Uterus (tissue), 4 donors: ENCODE results near the gene UNC119. TPM values are rescaled to one million over a fixed set of nuclear protein-coding genes. Genes with fewer than 3 reads are reported as not detected.

Experiments
- DNase-seq, 2 donors: peaks; one replicate each; pipeline ENCODE4 v3.0.0-alpha.2; 2019 to 2020
- H3K27ac ChIP-seq, 2 donors: fragments of 200-600 bp; sonication (generic); 1 replicate in 1 of 2; 2 replicates in 1 of 2; pipeline ENCODE4 v1.5.1; 2016 to 2018
- H3K27me3 ChIP-seq, 2 donors: fragments of 200-600 bp; sonication (generic); one replicate each; pipeline ENCODE4 v1.5.1; 2018 to 2019; ENCODE audit warnings: control low read depth in 1 of 2
- H3K36me3 ChIP-seq, 2 donors: fragments of 200-600 bp; sonication (generic); one replicate each; pipeline ENCODE4 v1.5.1; 2019; ENCODE audit warnings: control low read depth in 1 of 2
- H3K4me1 ChIP-seq, 2 donors: fragments of 200-600 bp; sonication (generic); one replicate each; pipeline ENCODE4 v1.5.1; 2018 to 2019; ENCODE audit warnings: control low read depth in 1 of 2
- H3K4me3 ChIP-seq, 2 donors: fragments of 200-600 bp; sonication (generic); 1 replicate in 1 of 2; 2 replicates in 1 of 2; pipeline ENCODE4 v1.5.1; 2018 to 2019; ENCODE audit warnings: mild to moderate bottlenecking in 1 of 2
- H3K9me3 ChIP-seq, 2 donors: fragments of 200-600 bp; sonication (generic); one replicate each; pipeline ENCODE4 v1.5.1; 2019; ENCODE audit warnings: control low read depth in 1 of 2
- POLR2A ChIP-seq, 2 donors: fragments of 450-650 bp; IDR thresholded peaks; one replicate each; pipeline ENCODE4 v1.6.1; 2016; ENCODE audit warnings: antibody characterized with exemption in 2 of 2, mild to moderate bottlenecking in 1 of 2, moderate library complexity in 1 of 2
- intact Hi-C: fragments of 100-400 bp; cut with DNase I; formaldehyde crosslinking; loops from one replicate; pipeline ENCODE4 v1.15.1; 2023; ENCODE audit warnings: low total_unique reads
- total RNA-seq, 4 donors: library from RNA; depleted of rRNA in 3 of 4; stranded (reverse); fragments of >200 nt in 3 of 4; gene quantifications; one replicate each; pipeline versions ENCODE4 v1.1.0 to v1.2.4, GENCODE V29; 2014 to 2023
- TF ChIP-seq, protein P1 (sequence below), 4 experiments: fragments of 200-600 bp in 2 of 4; fragments of 450-650 bp in 2 of 4; sonication (generic) in 2 of 4; IDR thresholded peaks; one replicate each; pipeline ENCODE4 v1.5.1; 2016 to 2019; ENCODE audit warnings: antibody characterized with exemption in 4 of 4, mild to moderate bottlenecking in 2 of 4, moderate library complexity in 1 of 4
- donor health status: DM: yes; HTN: yes; CAD: no.

The UNC119 gene
- total RNA-seq, 4 donors from 2014 or later: 4.1 to 28.5 (median 21.6) TPM

- H3K36me3 ChIP-seq: no peaks in the 10 kb centered on the region
- H3K27ac ChIP-seq: peak overlapping the region; percentile 76 to 88
- no peak for DNase-seq
- peaks cover 4 to 10% of the 10 kb centered on the region in 2 donors for H3K4me1 ChIP-seq
- H3K9me3 ChIP-seq: no peaks in the 10 kb centered on the region
- no peaks in the 10 kb centered on the region for H3K27me3 ChIP-seq
- H3K4me3 ChIP-seq: peak overlapping the region in 1 of 2 donors; percentile 81
- intact Hi-C loops: no loop called here
- TF ChIP-seq POLR2A (IDR thresholded peaks at IDR 0.05): no peak
- TF ChIP-seq, protein P1, sequence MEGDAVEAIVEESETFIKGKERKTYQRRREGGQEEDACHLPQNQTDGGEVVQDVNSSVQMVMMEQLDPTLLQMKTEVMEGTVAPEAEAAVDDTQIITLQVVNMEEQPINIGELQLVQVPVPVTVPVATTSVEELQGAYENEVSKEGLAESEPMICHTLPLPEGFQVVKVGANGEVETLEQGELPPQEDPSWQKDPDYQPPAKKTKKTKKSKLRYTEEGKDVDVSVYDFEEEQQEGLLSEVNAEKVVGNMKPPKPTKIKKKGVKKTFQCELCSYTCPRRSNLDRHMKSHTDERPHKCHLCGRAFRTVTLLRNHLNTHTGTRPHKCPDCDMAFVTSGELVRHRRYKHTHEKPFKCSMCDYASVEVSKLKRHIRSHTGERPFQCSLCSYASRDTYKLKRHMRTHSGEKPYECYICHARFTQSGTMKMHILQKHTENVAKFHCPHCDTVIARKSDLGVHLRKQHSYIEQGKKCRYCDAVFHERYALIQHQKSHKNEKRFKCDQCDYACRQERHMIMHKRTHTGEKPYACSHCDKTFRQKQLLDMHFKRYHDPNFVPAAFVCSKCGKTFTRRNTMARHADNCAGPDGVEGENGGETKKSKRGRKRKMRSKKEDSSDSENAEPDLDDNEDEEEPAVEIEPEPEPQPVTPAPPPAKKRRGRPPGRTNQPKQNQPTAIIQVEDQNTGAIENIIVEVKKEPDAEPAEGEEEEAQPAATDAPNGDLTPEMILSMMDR (IDR thresholded peaks at IDR 0.05): no peak
Observed at GRCh38 chr17:28572259-28573039, 20.0 kb upstream of the UNC119 start.

- H3K4me1 ChIP-seq: peaks cover 4 to 6% of the 10 kb centered on the region in 2 donors
- intact Hi-C loops: no loop called here
- H3K9me3 ChIP-seq: no peaks in the 10 kb centered on the region
- H3K27ac ChIP-seq: peak within 1 kb of the TSS; percentile 76 to 88
- no peaks in the 10 kb centered on the region for H3K36me3 ChIP-seq
- peak; percentile 91 for DNase-seq
- peak within 1 kb of the TSS; percentile 81 to 83 for H3K4me3 ChIP-seq
- TF ChIP-seq POLR2A (IDR thresholded peaks at IDR 0.05): peak; percentile 71 to 80
- TF ChIP-seq, protein P1 (IDR thresholded peaks at IDR 0.05): no peak
- H3K27me3 ChIP-seq: no peaks in the 10 kb centered on the region
Observed at GRCh38 chr17:28571361-28572122, 19.1 kb upstream of the UNC119 start, which contains the start of gene PIGS. Gene PIGS, minus strand, starts transcription at chr17:28571524. Its CDS starts 28 bp downstream, at chr17:28571496.

DNA sequence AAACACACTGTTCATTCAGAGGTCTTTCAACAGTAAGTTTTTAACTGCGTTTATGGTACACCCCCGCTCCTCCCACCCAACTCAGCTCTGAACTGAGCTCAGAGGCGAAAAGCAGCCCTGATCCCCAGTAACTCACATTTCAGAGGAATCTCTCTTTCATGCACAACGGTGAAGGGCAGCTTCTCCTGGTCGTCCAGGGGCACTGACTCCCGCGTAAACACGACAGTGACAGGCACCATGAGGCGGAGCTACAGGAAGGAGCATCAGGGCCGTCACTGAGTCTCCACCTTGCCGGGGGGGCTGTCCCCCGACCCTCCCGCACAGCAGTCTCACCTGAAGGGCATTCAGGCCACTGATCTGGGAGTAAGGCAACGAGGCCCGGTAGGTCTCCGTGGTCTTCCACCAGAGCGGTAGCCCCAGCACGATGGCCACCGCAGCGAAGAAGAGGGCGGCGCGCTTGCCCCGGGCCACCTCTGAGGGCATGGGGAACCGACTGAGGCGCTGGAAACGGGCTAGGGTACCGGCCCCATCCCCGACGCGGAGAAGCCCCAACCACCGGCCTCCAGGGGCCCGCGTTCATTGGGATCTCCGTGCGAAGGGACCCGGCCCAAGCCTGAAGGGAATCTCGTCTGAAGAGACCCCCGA is 18.4 kb upstream of the UNC119 start:
- Histone ChIP-seq H3K9me3 (no peaks in the 10 kb centered on the region), H3K27ac (peak overlapping the region; percentile 74 to 88), H3K4me3 (peak overlapping the region; percentile 81 to 83), H3K4me1 (peaks cover 4 to 6% of the 10 kb centered on the region in 2 donors), H3K36me3 (no peaks in the 10 kb centered on the region), H3K27me3 (no peaks in the 10 kb centered on the region)
- no peak for DNase-seq
- intact Hi-C loops: no loop called here
- TF ChIP-seq, protein P1 (IDR thresholded peaks at IDR 0.05): no peak
- TF ChIP-seq POLR2A (IDR thresholded peaks at IDR 0.05): no peak

DNA sequence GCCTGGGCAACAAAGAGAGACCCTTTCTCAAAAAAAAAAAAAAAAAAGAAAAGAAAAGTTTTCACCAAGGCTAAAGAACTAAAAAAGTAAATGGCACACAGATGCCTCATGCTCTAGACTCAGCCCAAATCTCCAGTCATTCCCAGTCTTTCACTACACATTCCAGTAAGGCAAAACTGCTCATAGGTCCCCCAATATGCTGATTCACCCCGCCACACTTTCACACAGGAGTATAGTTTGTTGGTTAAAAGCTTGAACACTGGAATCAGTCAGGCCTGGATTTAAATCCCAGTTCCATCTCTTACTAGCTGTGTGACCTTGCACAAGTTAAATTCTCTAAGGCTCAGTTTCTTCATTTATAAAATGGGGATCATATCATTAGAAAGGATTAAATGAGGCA is 17.0 kb upstream of the UNC119 start:
- TF ChIP-seq, protein P1 (IDR thresholded peaks at IDR 0.05): no peak
- no peak for TF ChIP-seq POLR2A (IDR thresholded peaks at IDR 0.05)
- Histone ChIP-seq H3K27ac (no peak overlapping the region), H3K9me3 (no peaks in the 10 kb centered on the region), H3K4me1 (peaks cover 4 to 6% of the 10 kb centered on the region in 2 donors), H3K27me3 (no peaks in the 10 kb centered on the region), H3K4me3 (no peak overlapping the region), H3K36me3 (no peaks in the 10 kb centered on the region)
- no peak for DNase-seq
- intact Hi-C loops: no loop called here
